RWPE1 (cell line): ENCODE results near the gene JPH2.

Experiments used
- CTCF ChIA-PET: fragments of 350-600 bp; sonication (Branson Sonifier 250); formaldehyde crosslinking; extraction: SDS; loops from one replicate; lab custom pipeline; 2021; lab: Yijun Ruan, JAX
- POLR2A ChIA-PET: fragments of 400-600 bp; formaldehyde crosslinking; extraction: SDS; loops from one replicate; lab custom pipeline; 2020; ENCODE audit warnings: antibody characterized with exemption; ENCODE audit not compliant: low non-redundant PET; lab: Yijun Ruan, JAX
- DNase-seq: peaks from one replicate; pipeline ENCODE4 v3.0.0; 2012; ENCODE audit warnings: low spot score
- H3K27ac ChIP-seq: fragments of 450-650 bp; 2 replicates; pipeline ENCODE4 v1.5.1; 2017
- CTCF ChIP-seq: fragments of 450-650 bp; conservative IDR thresholded peaks from 2 replicates; pipeline ENCODE4 v1.5.1; 2017; ENCODE audit warnings: low read depth, mild to moderate bottlenecking

JPH2 gene

GRCh38 chr20:44137266-44137801, 49.7 kb downstream of the JPH2 start:
- ChIA-PET CTCF (interaction anchor here (0.7 to 1.7 kb wide), 4 partner anchors 20 to 53 kb away, joined by 3 to 8 read pairs (median 4); no protein-coding TSS in a partner anchor), POLR2A (no interaction called here)
- peak overlapping the region; percentile 60 for H3K27ac ChIP-seq
- no peak for TF ChIP-seq CTCF
- DNase-seq, result peak; percentile 78

- H3K27ac ChIP-seq, result peak overlapping the region; percentile 60
- ChIA-PET POLR2A (no interaction called here), CTCF (interaction anchor here (0.7 to 1.7 kb wide), 4 partner anchors 20 to 54 kb away, joined by 3 to 8 read pairs (median 4); no protein-coding TSS in a partner anchor)
- TF ChIP-seq CTCF, result no peak
- no peak for DNase-seq
Observed at GRCh38 chr20:44136579-44137265, 50.3 kb downstream of the JPH2 start.

- no peak overlapping the region for H3K27ac ChIP-seq
- CTCF ChIA-PET, result interaction anchor here (1.4 to 1.6 kb wide), 2 partner anchors 18 to 54 kb away, joined by 6 to 10 read pairs; no protein-coding TSS in a partner anchor
- no peak for DNase-seq
- POLR2A ChIA-PET, result no interaction called here
- TF ChIP-seq CTCF, result no peak
Observed at GRCh38 chr20:44135417-44136204, 51.4 kb downstream of the JPH2 start.

GRCh38 chr20:44135012-44135412, 52.0 kb downstream of the JPH2 start:
- H3K27ac ChIP-seq, result no peak overlapping the region
- DNase-seq, result no peak
- POLR2A ChIA-PET, result no interaction called here
- CTCF ChIA-PET, result interaction anchor here (0.6 to 1.6 kb wide), 3 partner anchors 18 to 55 kb away, joined by 3 to 10 read pairs (median 6); no protein-coding TSS in a partner anchor
- no peak for TF ChIP-seq CTCF

- ChIA-PET CTCF (interaction anchor here (0.6 to 1.7 kb wide), 2 partner anchors 57 to 216 kb away, joined by 3 to 6 read pairs; no protein-coding TSS in a partner anchor), POLR2A (no interaction called here)
- DNase-seq, result no peak
- H3K27ac ChIP-seq, result no peak overlapping the region
- TF ChIP-seq CTCF, result no peak
Observed at GRCh38 chr20:44133424-44133823, 53.6 kb downstream of the JPH2 start.

- ChIA-PET POLR2A (no interaction called here), CTCF (interaction anchor here (1.3 to 2.2 kb wide), 2 partner anchors 12 to 15 kb away, joined by 4 to 6 read pairs; no protein-coding TSS in a partner anchor)
- TF ChIP-seq CTCF, result no peak
- H3K27ac ChIP-seq, result no peak overlapping the region
- DNase-seq, result no peak
Observed at GRCh38 chr20:44131704-44132103, 55.3 kb downstream of the JPH2 start.
